Panc1 (cell line): ENCODE measurements around the gene OARD1. TPM values are rescaled to one million over a fixed set of nuclear protein-coding genes. Genes with fewer than 3 reads are reported as not detected.

ENCODE experiments used
- ATAC-seq: fragments of 200-7000 bp; cut with Tn5 transposase; 2 replicates; pipeline ENCODE4 v1.9.1; 2020; ENCODE audit warnings: mild to moderate bottlenecking, moderate library complexity
- BruUV-seq: library from RNA; stranded (reverse); fragments of 400-500 nt; replicated peaks from 2 replicates; lab custom pipeline; 2021; lab: Mats Ljungman, UMichigan
- CTCF ChIA-PET: fragments of 300-600 bp; sonication (Branson Sonifier 250); formaldehyde crosslinking; loops from one replicate; lab custom pipeline; 2022; ENCODE audit warnings: antibody characterized with exemption; lab: Charles Lee
- POLR2A ChIA-PET: fragments of 300-600 bp; sonication (Branson Sonifier 250); formaldehyde crosslinking; loops from one replicate; lab custom pipeline; 2022; ENCODE audit warnings: antibody characterized with exemption; lab: Charles Lee
- DNase-seq: peaks from one replicate; pipeline ENCODE4 v3.0.0-alpha.2; 2010; ENCODE audit warnings: low read depth, low spot score
- H3K27ac ChIP-seq: 2 replicates; pipeline ENCODE4 v1.5.1; 2011; ENCODE audit warnings: mild to moderate bottlenecking, low read length, inconsistent platforms
- H3K27me3 ChIP-seq: fragments of 200-500 bp; sonication (Bioruptor generic); 2 replicates; pipeline ENCODE4 v1.6.0; 2014; ENCODE audit warnings: low read length, inconsistent platforms; ENCODE audit not compliant: control insufficient read depth, insufficient read depth
- H3K36me3 ChIP-seq: fragments of 200-500 bp; sonication (Bioruptor generic); 2 replicates; pipeline ENCODE4 v1.5.1; 2014; ENCODE audit warnings: inconsistent platforms, mild to moderate bottlenecking, low read length, moderate library complexity; ENCODE audit not compliant: control insufficient read depth, insufficient read depth
- H3K4me1 ChIP-seq: 2 replicates; pipeline ENCODE4 v1.5.1; 2011; ENCODE audit warnings: inconsistent platforms, mild to moderate bottlenecking, low read length, moderate library complexity; ENCODE audit not compliant: control insufficient read depth, insufficient read depth
- H3K4me3 ChIP-seq, 2 experiments: 2 replicates each; pipeline ENCODE4 v1.5.1; 2011 to 2012; ENCODE audit warnings: low read depth in 2 of 2, low read length in 2 of 2, mild to moderate bottlenecking in 2 of 2, inconsistent platforms in 1 of 2, moderate library complexity in 1 of 2
- H3K9me3 ChIP-seq: fragments of 200-500 bp; sonication (Bioruptor generic); 2 replicates; pipeline ENCODE4 v1.5.1; 2014; ENCODE audit warnings: low read depth, mild to moderate bottlenecking, inconsistent platforms, low read length, moderate library complexity; ENCODE audit not compliant: control insufficient read depth, insufficient read depth
- CTCF ChIP-seq: fragments of 450-650 bp; IDR thresholded peaks from 2 replicates; pipeline ENCODE4 v1.5.1; 2017; ENCODE audit warnings: mild to moderate bottlenecking
- POLR2AphosphoS5 ChIP-seq: IDR thresholded peaks from 2 replicates; pipeline ENCODE4 v1.6.1; 2012; ENCODE audit warnings: mild to moderate bottlenecking, low read depth, low read length, moderate library complexity
- REST ChIP-seq, 2 experiments: IDR thresholded peaks; 2 replicates each; pipeline ENCODE4 v1.6.1; 2011 to 2012; ENCODE audit warnings: low read depth in 2 of 2, control low read depth in 1 of 2, low read length in 1 of 2, mild to moderate bottlenecking in 1 of 2, moderate library complexity in 1 of 2; ENCODE audit not compliant: insufficient read depth in 1 of 2
- SIN3A ChIP-seq: IDR thresholded peaks from 2 replicates; pipeline ENCODE4 v1.6.1; 2012; ENCODE audit warnings: low read depth, mild to moderate bottlenecking, low read length, moderate library complexity, borderline replicate concordance; ENCODE audit not compliant: insufficient read depth
- TCF7L2 ChIP-seq: IDR thresholded peaks from 2 replicates; pipeline ENCODE4 v1.6.1; 2011; ENCODE audit warnings: mild to moderate bottlenecking, low read depth, low read length, inconsistent platforms
- in situ Hi-C: cut with HindIII; loops from 2 replicates; pipeline ENCODE4 v1.10.0; 2016; ENCODE audit warnings: low sequenced_read_pairs, low pct_unique_long_range_greater_than_20kb
- intact Hi-C: fragments of 100-400 bp; cut with micrococcal nuclease; formaldehyde crosslinking; loops from one replicate; pipeline ENCODE4 v1.10.0; 2022; ENCODE audit not compliant: unreplicated experiment
- total RNA-seq: library from RNA; stranded (reverse); gene quantifications from one replicate; pipeline ENCODE4 v1.2.1, GENCODE V29; 2021; ENCODE audit not compliant: unreplicated experiment

The OARD1 gene
- total RNA-seq, 1 experiment from 2014 or later: 18.2 TPM

- ChIA-PET POLR2A (no interaction called here), CTCF (no interaction called here)
- Histone ChIP-seq H3K36me3 (peaks cover 32% of the 10 kb centered on the region), H3K27ac (no peak overlapping the region), H3K27me3 (no peaks in the 10 kb centered on the region), H3K4me3 (no peak overlapping the region), H3K9me3 (no peaks in the 10 kb centered on the region), H3K4me1 (no peaks in the 10 kb centered on the region)
- no TSS peak for BruUV-seq
- no peak for ATAC-seq
- intact Hi-C loops: loop anchor here (10.0 kb wide), 1 partner anchor 86 kb away; no protein-coding TSS in a partner anchor
- in situ Hi-C loops: no loop called here
- DNase-seq: no peak
- TF ChIP-seq CTCF (no peak), POLR2AphosphoS5 (no peak), SIN3A (no peak), TCF7L2 (no peak), REST (IDR thresholded peaks at IDR 0.05; ENCODE audit: insufficient read depth in 1 of 2, low read depth in 2 of 2, low read length in 1 of 2) (no peak)
Observed at GRCh38 chr6:41098366-41098765, 26.2 kb upstream of the OARD1 start.

GRCh38 chr6:41097467-41098090 is 25.4 kb upstream of the OARD1 start:
- no peak for DNase-seq
- H3K4me1 ChIP-seq: no peaks in the 10 kb centered on the region
- POLR2A ChIA-PET: no interaction called here
- peaks cover 38% of the 10 kb centered on the region for H3K36me3 ChIP-seq
- ATAC-seq: no peak
- no peak overlapping the region for H3K4me3 ChIP-seq
- intact Hi-C loops: loop anchor here (10.0 kb wide), 1 partner anchor 87 kb away; no protein-coding TSS in a partner anchor
- BruUV-seq: no TSS peak
- H3K9me3 ChIP-seq: no peaks in the 10 kb centered on the region
- TF ChIP-seq CTCF: no peak
- no peaks in the 10 kb centered on the region for H3K27me3 ChIP-seq
- CTCF ChIA-PET: no interaction called here
- no peak overlapping the region for H3K27ac ChIP-seq
- in situ Hi-C loops: no loop called here
